ENCODE results near the gene PCSK6. TPM values are rescaled to one million over a fixed set of nuclear protein-coding genes. Genes with fewer than 3 reads are reported as not detected.

The PCSK6 gene
- total and polyA plus RNA-seq, 2 of the 8 experiments (the other 6 are each of a cell fraction or from before 2014, with no cell fraction given) = 1.9 to 4.0 TPM

- Histone ChIP-seq H2BK120ac (replicated peaks; ENCODE audit: low read depth, low read length) (no peak overlapping the region), H3K23me2 (ENCODE audit: low read depth, low read length) (no peaks in the 10 kb centered on the region), H3K36me3 (ENCODE audit: control insufficient read depth in 2 of 4, insufficient read depth in 4 of 4, low read length in 3 of 4) (no peaks in the 10 kb centered on the region), H2BK15ac (ENCODE audit: low read length) (no peak overlapping the region; the same call in 1 of the 2 replicates), H3K4me1 (replicated peaks in 1 of 4; ENCODE audit: control insufficient read depth in 3 of 4, insufficient read depth in 4 of 4, low read length in 3 of 4) (peaks cover 0 to 6% (median 3%) of the 10 kb centered on the region in 4 experiments; a peak in 4 of 7 replicates), H3K14ac (ENCODE audit: insufficient read length) (no peak overlapping the region), H3K9ac (replicated peaks in 1 of 4; ENCODE audit: extremely low read depth in 1 of 4, low read depth in 3 of 4, low read length in 3 of 4) (no peak overlapping the region), H2AK5ac (ENCODE audit: low read depth, low read length) (no peak overlapping the region; the same call in 1 of the 2 replicates), H4K5ac (ENCODE audit: insufficient read length, low read depth, low read length) (no peak overlapping the region), H3K56ac (replicated peaks; ENCODE audit: insufficient read length, low read depth, low read length) (no peak overlapping the region), H3K4me3 (ENCODE audit: extremely low read depth in 1 of 4, insufficient read depth in 2 of 4, low read depth in 3 of 4, low read length in 4 of 4) (no peak overlapping the region), H3K9me3 (ENCODE audit: insufficient read depth in 2 of 2, low read depth in 1 of 2, low read length in 1 of 2) (no peaks in the 10 kb centered on the region), H3K4me2 (ENCODE audit: insufficient read depth in 1 of 2, low read depth in 2 of 2, low read length in 2 of 2) (no peak overlapping the region), H3K4ac (replicated peaks; ENCODE audit: insufficient read length, low read depth, low read length) (no peak overlapping the region), H4K91ac (replicated peaks; ENCODE audit: insufficient read length, low read length) (no peak overlapping the region), H3K23ac (ENCODE audit: insufficient read length) (no peak overlapping the region), H2BK20ac (ENCODE audit: low read length) (no peak overlapping the region), H2BK12ac (ENCODE audit: low read depth, low read length) (no peak overlapping the region), H3K79me2 (ENCODE audit: control insufficient read depth in 1 of 2, insufficient read depth in 2 of 2, low read length in 2 of 2) (no peaks in the 10 kb centered on the region), H2BK5ac (ENCODE audit: low read depth, low read length) (no peak overlapping the region), H4K20me1 (replicated peaks in 1 of 2; ENCODE audit: control insufficient read depth in 1 of 2, insufficient read depth in 2 of 2, low read length in 2 of 2) (peaks cover 0 to 4% of the 10 kb centered on the region in 2 experiments), H3K27ac (ENCODE audit: low read depth, low read length) (no peak overlapping the region), H2AFZ (ENCODE audit: low read length) (no peak overlapping the region), H3K18ac (ENCODE audit: extremely low read depth, low read length) (no peak overlapping the region), H3K27me3 (replicated peaks in 1 of 4; ENCODE audit: control insufficient read depth in 3 of 4, extremely low read depth in 1 of 4, insufficient read depth in 3 of 4, low read length in 3 of 4) (no peaks in the 10 kb centered on the region; a peak in 1 of 7 replicates), H3K79me1 (ENCODE audit: low read depth, low read length) (no peaks in the 10 kb centered on the region), H4K8ac (ENCODE audit: extremely low read depth, insufficient read depth, low read length) (no peak overlapping the region)
- FAIRE-seq (no peak), DNase-seq (ENCODE audit: low read depth in 1 of 2, low spot score in 2 of 2) (no peak)
- ChIA-PET CTCF (ENCODE audit: partially characterized antibody) (interaction anchor here (1.1 to 1.7 kb wide), 3 partner anchors 38 to 218 kb away, joined by 3 to 4 read pairs (median 4); no protein-coding TSS in a partner anchor), POLR2A (ENCODE audit: partially characterized antibody) (interaction anchor here (0.6 to 0.9 kb wide), 2 partner anchors 23 to 155 kb away, joined by 3 read pairs; no protein-coding TSS in a partner anchor)
- TF ChIP-seq TEAD4 (IDR thresholded peaks at IDR 0.05; ENCODE audit: low read depth, low read length) (peak; percentile 71), CTCF (IDR thresholded peaks at IDR 0.05; ENCODE audit: control extremely low read depth in 1 of 3, insufficient read depth in 1 of 3, low read depth in 1 of 3, low read length in 3 of 3) (no peak), JUND (IDR thresholded peaks at IDR 0.05; ENCODE audit: low read length) (no peak), CEBPB (IDR thresholded peaks at IDR 0.05; ENCODE audit: low read depth, low read length) (no peak)
- 86% methylated on average over 7 of the region's 7 CpGs; no CpG with 5 or more reads in 1 of the 2 experiments for WGBS, 2 experiments (ENCODE audit: extremely low coverage in 1 of 2, insufficient coverage in 1 of 2, insufficient read length in 1 of 2, insufficient replicate concordance in 2 of 2, low coverage in 1 of 2, low lambda C conversion rate in 2 of 2, missing lambda C conversion rate in 1 of 2)
Measured at GRCh38 chr15:101358895-101359294, 130.6 kb downstream of the PCSK6 start.

All from H1 (cell line).